ENCODE results near the gene PLPPR5.
"Not testable (repeated sequence)": the region's sequence is repeated elsewhere in the genome, so short reads cannot be mapped to it uniquely, and the experiment has no call there.

GRCh38 chr1:98881234-98881633 lies 123.4 kb downstream of the PLPPR5 start:
- TF ChIP-seq POLR2A, CTCF (IDR thresholded peaks at IDR 0.05): not testable (repeated sequence)
